ENCODE data around the gene SETBP1. TPM values are rescaled to one million over a fixed set of nuclear protein-coding genes. Genes with fewer than 3 reads are reported as not detected.

SETBP1 gene
- total and polyA plus RNA-seq, 2 of the 4 experiments (the other 2 are of a cell fraction), result 0.19 to 0.36 TPM

- Histone ChIP-seq H2BK15ac (ENCODE audit: low read depth, low read length) (no peak overlapping the region), H3K56ac (ENCODE audit: extremely low read depth, insufficient read depth, low read length) (no peak overlapping the region), H2AK5ac (ENCODE audit: low read depth, low read length) (no peak overlapping the region), H2BK120ac (ENCODE audit: low read depth, low read length) (no peak overlapping the region), H3K18ac (ENCODE audit: low read depth, low read length) (no peak overlapping the region), H2AK9ac (replicated peaks; ENCODE audit: low read depth, low read length, poor library complexity) (no peak overlapping the region), H3K9ac (ENCODE audit: low read depth, low read length) (no peak overlapping the region), H3K27ac (ENCODE audit: insufficient read depth, low read length) (no peak overlapping the region), H4K8ac (ENCODE audit: low read depth in 2 of 2, low read length in 2 of 2) (no peak overlapping the region), H2AFZ (replicated peaks; ENCODE audit: low read length, poor library complexity) (no peak overlapping the region), H3K4me3 (ENCODE audit: insufficient read depth, low read depth, low read length) (no peak overlapping the region), H3K79me1 (ENCODE audit: low read depth in 1 of 2, low read length in 2 of 2) (no peaks in the 10 kb centered on the region), H3K36me3 (ENCODE audit: control insufficient read depth, insufficient read depth, low read length) (no peaks in the 10 kb centered on the region), H2BK20ac (ENCODE audit: low read depth, low read length) (no peak overlapping the region), H4K20me1 (ENCODE audit: insufficient read depth, low read length) (no peaks in the 10 kb centered on the region), H4K91ac (ENCODE audit: insufficient read depth, low read depth, low read length) (no peak overlapping the region), H4K5ac (ENCODE audit: low read depth, low read length) (no peak overlapping the region), H3K9me1 (ENCODE audit: insufficient read depth, low read length) (no peaks in the 10 kb centered on the region; the same call in 1 of the 2 replicates), H3K4me2 (ENCODE audit: low read depth, low read length) (no peak overlapping the region), H3K27me3 (ENCODE audit: control insufficient read depth, insufficient read depth, low read length) (peaks cover 3% of the 10 kb centered on the region; the same call in 1 of the 2 replicates), H3K23ac (ENCODE audit: low read depth, low read length) (no peak overlapping the region), H2BK5ac (ENCODE audit: low read depth, low read length, poor library complexity, severe bottlenecking) (no peak overlapping the region), H3K4me1 (ENCODE audit: control insufficient read depth, insufficient read depth, low read length) (no peaks in the 10 kb centered on the region), H3K9me3 (ENCODE audit: control insufficient read depth, insufficient read depth, low read length) (no peaks in the 10 kb centered on the region), H3K4ac (ENCODE audit: low read depth, low read length) (no peak overlapping the region), H3K14ac (replicated peaks; ENCODE audit: low read depth, low read length) (no peak overlapping the region)
- in situ Hi-C loops (cut with MboI; ENCODE audit: low sequenced_read_pairs), result no loop called here
- no CpG with 5 or more reads among the region's 4 CpGs for WGBS, 2 experiments (ENCODE audit: extremely low coverage in 2 of 2, insufficient read length in 1 of 2)
- ChIA-PET CTCF (no interaction called here), POLR2A (ENCODE audit: unreplicated experiment) (no interaction called here)
- TF ChIP-seq SMC3 (IDR thresholded peaks at IDR 0.05; ENCODE audit: low read depth, low read length) (no peak), RAD21 (IDR thresholded peaks at IDR 0.05; ENCODE audit: low read length) (no peak), CHD1 (IDR thresholded peaks at IDR 0.05; ENCODE audit: low read depth, low read length) (no peak)
- intact Hi-C loops (cut with micrococcal nuclease), result no loop called here
- ATAC-seq (ENCODE audit: low read depth), result no peak
- no peak for DNase-seq
- dilution Hi-C loops (cut with HindIII; ENCODE audit: low sequenced_read_pairs, unreplicated experiment), result no loop called here
- no TSS peak for BruUV-seq (replicated peaks)
Observed at GRCh38 chr18:44869533-44869932, 188.8 kb downstream of the SETBP1 start.

Measured in IMR-90 (cell line).